ENCODE data around the gene SH2D1A. TPM values are rescaled to one million over a fixed set of nuclear protein-coding genes. Genes with fewer than 3 reads are reported as not detected.
A peak's percentile ranks its signal among the peaks of the same experiment; 100 is the strongest.

The SH2D1A gene
- total RNA-seq, 4 donors from 2014 or later, result 0.14 to 0.79 TPM; not detected in 2

DNA sequence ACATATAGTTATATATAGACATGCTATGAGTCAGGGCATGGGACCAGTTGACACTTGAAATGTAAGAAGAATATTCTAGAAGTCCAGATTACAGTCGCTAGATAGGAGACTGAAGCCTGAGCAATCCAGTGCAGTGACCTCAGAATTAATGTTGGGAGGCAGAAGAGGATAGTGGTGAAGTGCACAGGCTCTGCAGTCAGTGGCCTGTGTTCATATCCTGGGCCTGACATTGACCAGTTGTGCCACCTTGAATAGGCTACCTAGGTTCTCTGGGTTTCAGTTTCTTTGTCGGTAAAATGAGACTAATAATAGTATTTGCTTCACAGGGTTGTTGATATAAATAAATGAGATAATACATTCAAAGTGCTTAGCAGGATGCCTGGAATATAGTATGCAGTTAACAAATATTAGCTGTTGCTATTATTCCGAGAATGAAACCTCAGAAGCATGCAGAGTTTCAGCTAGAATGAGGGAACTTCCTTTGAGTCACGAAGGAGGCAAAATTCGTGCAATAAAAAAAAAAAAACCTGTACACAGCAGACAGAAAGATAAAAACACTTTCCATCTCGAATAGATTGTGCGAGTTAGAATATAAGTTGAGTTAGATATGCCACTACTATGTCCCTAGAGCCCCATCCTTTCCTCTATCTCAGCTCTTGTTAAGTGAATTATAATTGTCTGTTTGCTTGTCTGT, 4.0 kb upstream of the SH2D1A start:
- intact Hi-C loops (cut with DNase I; ENCODE audit: low total_unique reads) (no loop called here), in situ Hi-C loops (cut with MboI; ENCODE audit: low pct_ligation_motif_present in 1 of 4, low pct_unique_long_range_greater_than_20kb in 1 of 4, low sequenced_read_pairs in 3 of 4) (no loop called here)
- 58 to 79% methylated on average over 3 to 7 of the region's 7 CpGs for WGBS, 2 donors (ENCODE audit: low coverage in 1 of 2)
- TF ChIP-seq POLR2A (IDR thresholded peaks at IDR 0.05), result no peak
- TF ChIP-seq, protein P1, sequence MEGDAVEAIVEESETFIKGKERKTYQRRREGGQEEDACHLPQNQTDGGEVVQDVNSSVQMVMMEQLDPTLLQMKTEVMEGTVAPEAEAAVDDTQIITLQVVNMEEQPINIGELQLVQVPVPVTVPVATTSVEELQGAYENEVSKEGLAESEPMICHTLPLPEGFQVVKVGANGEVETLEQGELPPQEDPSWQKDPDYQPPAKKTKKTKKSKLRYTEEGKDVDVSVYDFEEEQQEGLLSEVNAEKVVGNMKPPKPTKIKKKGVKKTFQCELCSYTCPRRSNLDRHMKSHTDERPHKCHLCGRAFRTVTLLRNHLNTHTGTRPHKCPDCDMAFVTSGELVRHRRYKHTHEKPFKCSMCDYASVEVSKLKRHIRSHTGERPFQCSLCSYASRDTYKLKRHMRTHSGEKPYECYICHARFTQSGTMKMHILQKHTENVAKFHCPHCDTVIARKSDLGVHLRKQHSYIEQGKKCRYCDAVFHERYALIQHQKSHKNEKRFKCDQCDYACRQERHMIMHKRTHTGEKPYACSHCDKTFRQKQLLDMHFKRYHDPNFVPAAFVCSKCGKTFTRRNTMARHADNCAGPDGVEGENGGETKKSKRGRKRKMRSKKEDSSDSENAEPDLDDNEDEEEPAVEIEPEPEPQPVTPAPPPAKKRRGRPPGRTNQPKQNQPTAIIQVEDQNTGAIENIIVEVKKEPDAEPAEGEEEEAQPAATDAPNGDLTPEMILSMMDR (IDR thresholded peaks at IDR 0.05), result no peak
- TF ChIP-seq EP300 (IDR thresholded peaks at IDR 0.05; ENCODE audit: low read depth), result no peak
- no peak for TF ChIP-seq POLR2AphosphoS5 (IDR thresholded peaks at IDR 0.05)
- Histone ChIP-seq H3K36me3 (no peaks in the 10 kb centered on the region), H3K9me3 (no peaks in the 10 kb centered on the region), H3K27ac (no peak overlapping the region), H3K4me3 (no peak overlapping the region), H3K4me1 (no peaks in the 10 kb centered on the region), H3K27me3 (no peaks in the 10 kb centered on the region)
- no peak for DNase-seq

- no peak overlapping the region for H3K27ac ChIP-seq
- H3K9me3 ChIP-seq, result no peaks in the 10 kb centered on the region
- no peak for DNase-seq
- intact Hi-C loops (cut with DNase I; ENCODE audit: low total_unique reads) (no loop called here), in situ Hi-C loops (cut with MboI; ENCODE audit: low pct_ligation_motif_present in 1 of 4, low pct_unique_long_range_greater_than_20kb in 1 of 4, low sequenced_read_pairs in 3 of 4) (no loop called here)
- TF ChIP-seq POLR2AphosphoS5 (IDR thresholded peaks at IDR 0.05) (no peak), POLR2A (IDR thresholded peaks at IDR 0.05) (no peak)
- TF ChIP-seq, protein P1 (IDR thresholded peaks at IDR 0.05), result no peak
- no peaks in the 10 kb centered on the region for H3K27me3 ChIP-seq
- H3K36me3 ChIP-seq, result no peaks in the 10 kb centered on the region
- H3K4me1 ChIP-seq, result no peaks in the 10 kb centered on the region
- H3K4me3 ChIP-seq, result no peak overlapping the region
Measured at GRCh38 chrX:124343016-124343415, 3.3 kb upstream of the SH2D1A start.

DNA sequence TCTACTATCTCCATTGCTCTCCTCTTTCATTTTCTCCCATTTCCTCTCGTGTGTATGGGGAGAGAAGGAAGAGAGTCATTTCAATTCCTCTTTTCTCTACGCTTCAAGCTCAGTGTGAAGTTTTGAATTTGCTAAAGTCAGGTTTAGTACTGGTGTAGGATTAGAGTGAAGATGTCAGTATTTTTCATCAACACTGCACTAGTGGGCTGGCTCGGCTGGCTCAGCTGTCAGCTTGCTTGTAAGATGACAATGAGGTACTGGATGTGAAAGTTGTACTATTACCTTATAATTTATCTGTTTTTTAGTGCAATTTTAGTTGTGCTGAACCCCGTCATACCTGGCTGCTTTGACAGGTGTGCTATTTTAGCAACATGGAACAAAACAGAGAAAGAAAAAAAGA, 2.1 kb upstream of the SH2D1A start:
- DNase-seq, result no peak
- no peaks in the 10 kb centered on the region for H3K36me3 ChIP-seq
- no peak overlapping the region for H3K4me3 ChIP-seq
- H3K27me3 ChIP-seq, result no peaks in the 10 kb centered on the region
- no peak for TF ChIP-seq POLR2AphosphoS5 (IDR thresholded peaks at IDR 0.05)
- TF ChIP-seq, protein P1 (IDR thresholded peaks at IDR 0.05), result no peak
- no peak overlapping the region for H3K27ac ChIP-seq
- intact Hi-C loops (cut with DNase I; ENCODE audit: low total_unique reads) (no loop called here), in situ Hi-C loops (cut with MboI; ENCODE audit: low pct_ligation_motif_present in 1 of 4, low pct_unique_long_range_greater_than_20kb in 1 of 4, low sequenced_read_pairs in 3 of 4) (no loop called here)
- WGBS, 2 donors (ENCODE audit: low coverage in 1 of 2), result 65 to 83% methylated on average over 2 to 4 of the region's 4 CpGs
- no peaks in the 10 kb centered on the region for H3K9me3 ChIP-seq
- no peaks in the 10 kb centered on the region for H3K4me1 ChIP-seq

- H3K27ac ChIP-seq, result peak overlapping the region in 2 of 4 donors; percentile 29 to 50
- H3K9me3 ChIP-seq, result no peaks in the 10 kb centered on the region
- WGBS, 2 donors (ENCODE audit: low coverage in 1 of 2), result 81% methylated on average over 14 of the region's 15 CpGs; no CpG with 5 or more reads in 1 of the 2 donors
- H3K4me1 ChIP-seq, result no peaks in the 10 kb centered on the region
- in situ Hi-C loops (cut with MboI; ENCODE audit: low pct_ligation_motif_present in 1 of 4, low pct_unique_long_range_greater_than_20kb in 1 of 4, low sequenced_read_pairs in 3 of 4), result no loop called here
- TF ChIP-seq, protein P1 (IDR thresholded peaks at IDR 0.05), result no peak
- TF ChIP-seq POLR2AphosphoS5 (IDR thresholded peaks at IDR 0.05), result no peak
- no peak for TF ChIP-seq POLR2A (IDR thresholded peaks at IDR 0.05)
- TF ChIP-seq EP300 (IDR thresholded peaks at IDR 0.05; ENCODE audit: low read depth), result no peak
- H3K27me3 ChIP-seq, result no peaks in the 10 kb centered on the region
- DNase-seq, result no peak
- peak overlapping the region in 1 of 4 donors; percentile 5 for H3K4me3 ChIP-seq
- intact Hi-C loops (cut with DNase I; ENCODE audit: low total_unique reads), result no loop called here
- H3K36me3 ChIP-seq, result no peaks in the 10 kb centered on the region
Measured at GRCh38 chrX:124346877-124347241, 496 bp downstream of the SH2D1A start.
